Retinal pigment epithelial cell (primary cell): ENCODE data around the gene ANKS1A.
"Not testable (repeated sequence)": the region's sequence is repeated elsewhere in the genome, so short reads cannot be mapped to it uniquely, and the experiment has no call there.

Source experiments
- DNase-seq: peaks from one replicate; pipeline ENCODE4 v3.0.0-alpha.2; 2010; ENCODE audit warnings: low read depth
- H3K4me3 ChIP-seq: 2 replicates; pipeline ENCODE4 v1.5.1; 2011; ENCODE audit warnings: mild to moderate bottlenecking, low read length, control low read depth, moderate library complexity
- TF ChIP-seq, protein P1 (sequence below): conservative IDR thresholded peaks from 2 replicates; pipeline ENCODE4 v1.5.1; 2011; ENCODE audit warnings: low read depth, low read length, control low read depth, inconsistent platforms

Gene ANKS1A

GRCh38 chr6:34992376-34992775 is 103.3 kb downstream of the ANKS1A start:
- H3K4me3 ChIP-seq = no peak overlapping the region
- TF ChIP-seq, protein P1, sequence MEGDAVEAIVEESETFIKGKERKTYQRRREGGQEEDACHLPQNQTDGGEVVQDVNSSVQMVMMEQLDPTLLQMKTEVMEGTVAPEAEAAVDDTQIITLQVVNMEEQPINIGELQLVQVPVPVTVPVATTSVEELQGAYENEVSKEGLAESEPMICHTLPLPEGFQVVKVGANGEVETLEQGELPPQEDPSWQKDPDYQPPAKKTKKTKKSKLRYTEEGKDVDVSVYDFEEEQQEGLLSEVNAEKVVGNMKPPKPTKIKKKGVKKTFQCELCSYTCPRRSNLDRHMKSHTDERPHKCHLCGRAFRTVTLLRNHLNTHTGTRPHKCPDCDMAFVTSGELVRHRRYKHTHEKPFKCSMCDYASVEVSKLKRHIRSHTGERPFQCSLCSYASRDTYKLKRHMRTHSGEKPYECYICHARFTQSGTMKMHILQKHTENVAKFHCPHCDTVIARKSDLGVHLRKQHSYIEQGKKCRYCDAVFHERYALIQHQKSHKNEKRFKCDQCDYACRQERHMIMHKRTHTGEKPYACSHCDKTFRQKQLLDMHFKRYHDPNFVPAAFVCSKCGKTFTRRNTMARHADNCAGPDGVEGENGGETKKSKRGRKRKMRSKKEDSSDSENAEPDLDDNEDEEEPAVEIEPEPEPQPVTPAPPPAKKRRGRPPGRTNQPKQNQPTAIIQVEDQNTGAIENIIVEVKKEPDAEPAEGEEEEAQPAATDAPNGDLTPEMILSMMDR = no peak
- no peak for DNase-seq

- DNase-seq = no peak
- TF ChIP-seq, protein P1 = no peak
- no peak overlapping the region for H3K4me3 ChIP-seq
These were observed 104.2 kb downstream of the ANKS1A start for GRCh38 chr6:34993213-34993612.

DNA sequence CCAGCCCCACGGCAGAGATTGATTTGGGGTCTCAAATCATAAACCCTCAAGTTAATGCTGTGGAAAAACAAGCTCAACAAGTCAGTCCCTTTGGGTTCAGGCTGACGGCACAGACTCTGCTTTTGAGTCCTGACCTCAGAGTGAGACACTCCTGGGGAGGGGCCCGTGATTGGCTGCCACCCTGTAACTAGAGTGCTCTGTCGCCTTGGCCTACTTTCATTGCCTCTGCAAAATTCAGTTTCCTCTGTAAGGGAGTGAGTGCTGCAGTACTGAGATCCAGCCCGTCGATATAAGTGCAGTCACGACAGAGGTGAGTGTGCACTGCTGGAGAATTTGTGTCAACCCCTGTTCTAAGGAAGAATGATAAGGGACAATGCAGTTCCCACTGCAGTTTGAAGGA is 105.6 kb downstream of the ANKS1A start:
- TF ChIP-seq, protein P1 = no peak
- no peak overlapping the region for H3K4me3 ChIP-seq
- DNase-seq = no peak

DNA sequence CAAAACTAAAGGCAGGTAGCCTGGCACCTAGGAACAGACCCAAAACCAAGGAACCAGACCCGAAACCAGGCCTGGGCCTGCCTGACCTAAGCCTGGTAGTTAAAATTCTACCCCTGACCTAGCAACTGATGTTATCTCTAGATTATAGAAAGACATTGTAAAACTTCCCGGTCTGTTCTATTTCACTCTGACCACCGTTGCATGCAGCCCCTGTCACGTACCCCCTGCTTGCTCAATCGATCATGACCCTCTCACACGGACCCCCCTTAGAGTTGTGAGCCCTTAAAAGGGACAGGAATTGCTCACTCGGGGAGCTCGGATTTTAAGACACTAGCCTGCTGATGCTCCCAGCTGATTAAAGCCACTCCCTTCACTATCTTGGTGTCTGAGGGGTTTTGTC is 109.4 kb downstream of the ANKS1A start:
- not testable (repeated sequence) for H3K4me3 ChIP-seq, DNase-seq

DNA sequence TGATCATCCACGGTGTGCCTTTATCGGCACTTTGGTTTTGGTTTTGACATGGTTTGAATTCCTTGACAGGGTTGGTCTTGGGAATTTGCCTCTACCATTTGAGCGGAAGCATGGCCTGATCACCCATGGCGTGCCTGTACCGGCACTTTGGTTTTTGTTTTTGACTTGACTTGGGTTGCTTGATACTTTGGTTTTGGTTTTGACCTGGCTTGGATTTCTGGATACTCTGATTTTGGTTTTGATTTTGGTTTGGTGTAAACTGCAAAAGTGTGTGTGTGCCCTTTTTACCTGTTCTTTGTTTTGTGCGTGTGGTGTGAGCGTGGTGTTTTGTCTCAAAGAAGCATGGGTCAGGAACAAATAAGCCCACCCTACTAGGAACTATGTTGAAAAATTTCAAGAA is 110.1 kb downstream of the ANKS1A start:
- not testable (repeated sequence) for H3K4me3 ChIP-seq, DNase-seq

GRCh38 chr6:34999962-35000361 is 110.9 kb downstream of the ANKS1A start:
- H3K4me3 ChIP-seq = not testable (repeated sequence)

GRCh38 chr6:35001349-35001748 is 112.3 kb downstream of the ANKS1A start:
- not testable (repeated sequence) for H3K4me3 ChIP-seq, DNase-seq

More at GRCh38 chr6:34999962-35000361, 110.9 kb downstream of the ANKS1A start:
- DNase-seq = not testable (repeated sequence)

DNA sequence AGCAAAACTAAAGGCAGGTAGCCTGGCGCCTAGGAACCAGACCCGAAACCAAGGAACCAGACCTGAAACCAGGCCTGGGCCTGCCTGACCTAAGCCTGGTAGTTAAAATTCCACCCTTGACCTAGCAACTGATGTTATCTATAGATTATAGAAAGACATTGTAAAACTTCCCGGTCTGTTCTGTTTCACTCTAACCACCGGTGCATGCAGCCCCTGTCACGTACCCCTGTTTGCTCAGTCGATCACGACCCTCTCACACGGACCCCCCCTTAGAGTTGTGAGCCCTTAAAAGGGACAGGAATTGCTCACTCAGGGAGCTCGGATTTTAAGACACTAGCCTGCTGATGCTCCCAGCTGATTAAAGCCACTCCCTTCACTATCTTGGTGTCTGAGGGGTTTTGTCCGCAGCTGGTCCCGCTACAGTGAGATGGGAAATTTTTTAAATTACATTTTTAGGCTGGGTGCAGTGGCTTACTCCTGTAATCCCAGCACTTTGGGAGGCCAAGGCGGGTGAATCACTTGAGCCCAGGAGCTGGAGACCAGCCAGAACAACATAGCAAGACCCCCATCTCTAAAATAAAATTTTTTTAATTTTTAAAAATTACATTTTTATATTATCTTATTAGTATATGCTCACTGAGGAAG is 115.0 kb downstream of the ANKS1A start:
- DNase-seq, H3K4me3 ChIP-seq: not testable (repeated sequence)

DNA sequence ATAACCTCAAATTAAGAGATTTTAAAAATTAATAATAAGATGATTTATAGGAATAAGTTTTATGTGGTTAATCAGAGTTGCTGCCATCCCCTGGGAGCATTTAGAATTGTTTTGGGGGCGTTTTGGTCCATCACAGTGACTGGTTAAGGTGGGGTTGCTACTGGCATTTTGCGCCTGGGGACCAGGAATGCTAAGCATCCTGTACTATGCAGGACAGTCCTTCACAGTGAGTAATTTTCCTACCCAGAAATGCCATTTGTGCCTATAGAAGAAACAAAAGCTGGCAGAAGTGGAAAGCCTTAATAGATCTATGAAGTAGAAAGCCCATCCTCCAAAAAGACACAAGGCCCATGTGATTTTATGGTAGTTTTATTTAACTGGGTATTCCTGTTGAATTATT is 118.0 kb downstream of the ANKS1A start:
- DNase-seq = no peak
- TF ChIP-seq, protein P1 = no peak
- H3K4me3 ChIP-seq = no peak overlapping the region

DNA sequence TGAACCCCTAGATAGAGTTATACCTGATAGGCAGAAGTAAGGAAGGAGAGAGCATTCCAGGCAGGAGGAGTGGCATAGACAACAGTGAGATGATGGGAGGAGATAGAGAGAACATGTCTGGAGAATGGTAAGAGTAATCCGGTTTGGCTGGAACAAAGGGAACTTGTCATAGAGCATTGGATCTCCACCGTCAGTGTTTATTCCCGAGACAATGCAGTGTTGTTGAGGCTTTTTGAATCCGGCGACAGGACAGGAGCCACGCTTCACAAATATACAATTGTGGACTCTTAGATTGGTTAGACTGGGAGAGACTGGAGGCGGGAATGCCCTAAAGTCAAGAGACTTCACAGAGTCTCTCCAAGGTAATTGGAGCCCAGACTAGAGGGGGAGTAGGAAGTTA is 119.8 kb downstream of the ANKS1A start:
- TF ChIP-seq, protein P1 = no peak
- H3K4me3 ChIP-seq = no peak overlapping the region
- no peak for DNase-seq
